Naive B cell (primary cell): ENCODE data around the gene CCDC124. TPM values are rescaled to one million over a fixed set of nuclear protein-coding genes. Genes with fewer than 3 reads are reported as not detected.

ENCODE experiments used
- ATAC-seq, 2 donors: fragments of 150-1000 bp; cut with Tn5 transposase; 2 replicates each; pipeline ENCODE4 v1.10.0; 2021; ENCODE audit warnings: low read depth in 2 of 2, mild to moderate bottlenecking in 2 of 2, moderate library complexity in 2 of 2
- DNase-seq: peaks from one replicate; pipeline ENCODE4 v3.0.0; 2022
- H3K27ac Mint-ChIP-seq, 6 donors: one replicate each; pipeline ENCODE4 v1.8.0; 2020 to 2022; ENCODE audit warnings: mild to moderate bottlenecking in 6 of 6, mixed read lengths in 6 of 6, moderate library complexity in 5 of 6, inconsistent platforms in 2 of 6
- H3K27me3 Mint-ChIP-seq, 3 donors: one replicate each; pipeline ENCODE4 v1.8.0; 2021 to 2022; ENCODE audit warnings: mixed read lengths in 3 of 3, mild to moderate bottlenecking in 1 of 3
- H3K36me3 Mint-ChIP-seq, 2 donors: one replicate each; pipeline ENCODE4 v1.8.0; 2020 to 2022; ENCODE audit warnings: mixed read lengths in 2 of 2, inconsistent platforms in 1 of 2, mild to moderate bottlenecking in 1 of 2
- H3K4me1 Mint-ChIP-seq, 3 donors: one replicate each; pipeline ENCODE4 v1.8.0; 2020 to 2022; ENCODE audit warnings: mixed read lengths in 3 of 3, inconsistent platforms in 1 of 3, mild to moderate bottlenecking in 1 of 3, moderate library complexity in 1 of 3
- H3K4me3 Mint-ChIP-seq, 8 donors: one replicate each; pipeline ENCODE4 v1.8.0; 2020 to 2022; ENCODE audit warnings: mild to moderate bottlenecking in 8 of 8, mixed read lengths in 8 of 8, moderate library complexity in 8 of 8, inconsistent platforms in 2 of 8
- H3K9me3 Mint-ChIP-seq, 7 donors: one replicate each; pipeline ENCODE4 v1.8.0; 2020 to 2022; ENCODE audit warnings: mixed read lengths in 7 of 7, mild to moderate bottlenecking in 5 of 7, inconsistent platforms in 2 of 7, moderate library complexity in 1 of 7
- polyA plus RNA-seq, 6 donors: library from polyadenylated mRNA; unstranded; fragments of 300-500 nt; fragmentation: Illumina TruSeq; gene quantifications; one replicate each; pipeline ENCODE4 v1.2.3, GENCODE V29; 2021; ENCODE audit warnings: low read depth in 6 of 6

Gene CCDC124
- polyA plus RNA-seq, 6 donors from 2014 or later, result 29.7 to 47.4 (median 32.6) TPM

DNA sequence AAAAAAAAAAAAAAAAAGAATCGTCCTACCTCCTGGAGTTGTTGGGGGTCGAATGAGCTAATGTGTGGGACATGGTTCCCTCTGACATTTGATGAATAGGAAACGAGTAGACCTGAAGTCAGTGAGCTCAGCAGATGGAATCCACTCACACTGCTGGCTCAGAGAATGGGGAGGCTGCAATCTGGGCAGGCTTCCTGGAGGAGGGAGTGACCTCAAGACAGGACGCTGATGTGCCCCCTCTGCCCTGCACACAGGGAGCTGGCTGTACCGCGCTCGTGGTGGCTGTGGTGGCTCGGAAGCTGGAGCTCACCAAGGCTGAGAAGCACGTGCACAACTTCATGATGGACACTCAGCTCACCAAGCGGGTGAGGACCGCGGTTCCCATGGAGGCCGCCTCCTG lies 55.3 kb downstream of the CCDC124 start:
- Mint-ChIP-seq H3K36me3 (no peaks in the 10 kb centered on the region), H3K27ac (no peak overlapping the region), H3K9me3 (no peaks in the 10 kb centered on the region), H3K4me1 (peaks cover 0 to 13% (median 5%) of the 10 kb centered on the region in 3 donors), H3K4me3 (no peak overlapping the region), H3K27me3 (peaks cover 0 to 7% (median 7%) of the 10 kb centered on the region in 3 donors)
- DNase-seq (no peak), ATAC-seq (no peak)

GRCh38 chr19:17989425-17990094 lies 56.7 kb downstream of the CCDC124 start:
- no peaks in the 10 kb centered on the region for H3K9me3 Mint-ChIP-seq
- DNase-seq, result no peak
- ATAC-seq, result no peak
- H3K27ac Mint-ChIP-seq, result no peak overlapping the region
- H3K4me1 Mint-ChIP-seq, result peaks cover 0 to 12% (median 5%) of the 10 kb centered on the region in 3 donors
- peaks cover 0 to 7% (median 7%) of the 10 kb centered on the region in 3 donors for H3K27me3 Mint-ChIP-seq
- H3K36me3 Mint-ChIP-seq, result no peaks in the 10 kb centered on the region
- no peak overlapping the region for H3K4me3 Mint-ChIP-seq

GRCh38 chr19:17993076-17993813 lies 60.4 kb downstream of the CCDC124 start:
- H3K9me3 Mint-ChIP-seq, result no peaks in the 10 kb centered on the region
- ATAC-seq, result no peak

More at GRCh38 chr19:17993076-17993813, 60.4 kb downstream of the CCDC124 start:
- Mint-ChIP-seq H3K27me3 (no peaks in the 10 kb centered on the region), H3K36me3 (no peaks in the 10 kb centered on the region), H3K4me1 (peaks cover 6 to 9% (median 6%) of the 10 kb centered on the region in 3 donors), H3K4me3 (no peak overlapping the region), H3K27ac (peak overlapping the region in 1 of 6 donors; percentile 42)
- no peak for DNase-seq

Other genes starting within 250 kb of the CCDC124 start
- gene UNC13A, start 244.7 kb upstream of the CCDC124 start, polyA plus RNA-seq, result not detected
- gene MAP1S, start 213.5 kb upstream of the CCDC124 start, polyA plus RNA-seq, result 10 to 100 TPM; 22.4 to 44.0 (median 26.0) TPM
- gene FCHO1, start 181.5 kb upstream of the CCDC124 start, polyA plus RNA-seq, result 10 to 100 TPM; 10.1 to 52.1 (median 25.2) TPM
- not detected for gene B3GNT3, start 137.9 kb upstream of the CCDC124 start, polyA plus RNA-seq
- 1 to 10 TPM in 2 of 6 donors, under 1 TPM in 3, not detected in 1; 0.49 to 1.8 (median 0.89) TPM for gene INSL3, start 111.5 kb upstream of the CCDC124 start, polyA plus RNA-seq
- gene JAK3, start 85.0 kb upstream of the CCDC124 start, polyA plus RNA-seq, result 10 to 100 TPM; 38.5 to 68.7 (median 56.0) TPM
- 1,000 to 10,000 TPM; 4,544 to 6,141 (median 5,279) TPM for gene RPL18A, start 73.1 kb upstream of the CCDC124 start, polyA plus RNA-seq
- gene SLC5A5, start 61.1 kb upstream of the CCDC124 start, polyA plus RNA-seq, result under 1 TPM in 5 of 6 donors, not detected in 1; 0.07 to 0.80 (median 0.19) TPM
- under 1 TPM in 1 of 6 donors, not detected in 5; 0.27 TPM for gene KCNN1, start 34.1 kb downstream of the CCDC124 start, polyA plus RNA-seq
- 100 to 1,000 TPM in 1 of 6 donors, 10 to 100 TPM in 5; 47.7 to 110 (median 50.8) TPM for gene ARRDC2, start 75.2 kb downstream of the CCDC124 start, polyA plus RNA-seq
- 10 to 100 TPM in 1 of 6 donors, 1 to 10 TPM in 5; 5.8 to 15.8 (median 8.1) TPM for gene IL12RB1, start 153.9 kb downstream of the CCDC124 start, polyA plus RNA-seq
- 10 to 100 TPM in 5 of 6 donors, 1 to 10 TPM in 1; 9.3 to 20.6 (median 13.3) TPM for gene MAST3, start 164.8 kb downstream of the CCDC124 start, polyA plus RNA-seq
- gene PIK3R2, start 220.1 kb downstream of the CCDC124 start, polyA plus RNA-seq, result 1 to 10 TPM; 1.2 to 5.7 (median 2.3) TPM
- gene IFI30, start 240.8 kb downstream of the CCDC124 start, polyA plus RNA-seq, result 100 to 1,000 TPM; 107 to 293 (median 206) TPM